HG03378 (cell line): ENCODE results near the gene PYGO2.

ENCODE experiments used
- ATAC-seq: cut with Tn5 transposase; IDR thresholded peaks from one replicate; pipeline ENCODE4 v1.9.1; 2021; ENCODE audit warnings: mild to moderate bottlenecking, moderate library complexity; ENCODE audit not compliant: unreplicated experiment

PYGO2 gene

GRCh38 chr1:154961207-154962155, at the start of gene PYGO2:
PYGO2 (minus strand) TSS chr1:154961782; CDS start chr1:154961576, 206 bp downstream.
- peak; percentile 54 for ATAC-seq

GRCh38 chr1:155011004-155011416, 49.4 kb upstream of the PYGO2 start:
- ATAC-seq = no peak

- ATAC-seq = no peak
These were observed 48.8 kb upstream of the PYGO2 start for GRCh38 chr1:155010211-155010918.

- no peak for ATAC-seq
These were observed 48.2 kb upstream of the PYGO2 start for GRCh38 chr1:155009742-155010141.

GRCh38 chr1:155009221-155009711, 47.7 kb upstream of the PYGO2 start:
- no peak for ATAC-seq

GRCh38 chr1:155008015-155008941, 46.7 kb upstream of the PYGO2 start:
- no peak for ATAC-seq

- no peak for ATAC-seq
These were observed 45.8 kb upstream of the PYGO2 start for GRCh38 chr1:155007251-155007828.

GRCh38 chr1:155006601-155007101, 45.1 kb upstream of the PYGO2 start:
- no peak for ATAC-seq

GRCh38 chr1:155005076-155006011, 43.8 kb upstream of the PYGO2 start:
- no peak for ATAC-seq

- no peak for ATAC-seq
These were observed 42.9 kb upstream of the PYGO2 start for GRCh38 chr1:155004352-155005075.

GRCh38 chr1:155003766-155004351, 42.3 kb upstream of the PYGO2 start:
- no peak for ATAC-seq

- ATAC-seq = no peak
These were observed 41.7 kb upstream of the PYGO2 start for GRCh38 chr1:155003227-155003765.

GRCh38 chr1:155002464-155003226, 41.1 kb upstream of the PYGO2 start, which contains the start of gene ZBTB7B:
ZBTB7B (plus strand) TSS chr1:155002802; CDS start chr1:155014661, 11,859 bp downstream.
- no peak for ATAC-seq

GRCh38 chr1:155001675-155002463, 40.3 kb upstream of the PYGO2 start:
- ATAC-seq = peak; percentile 49

- ATAC-seq = peak; percentile 23
These were observed 39.8 kb upstream of the PYGO2 start for GRCh38 chr1:155001425-155001674.

GRCh38 chr1:155000726-155001424, 39.3 kb upstream of the PYGO2 start:
- ATAC-seq = peak; percentile 31
